GM21786 (cell line): Measurements from ENCODE around the gene MTHFD2L.
"Not testable (repeated sequence)": the region's sequence is repeated elsewhere in the genome, so short reads cannot be mapped to it uniquely, and the experiment has no call there.

Experiments
- ATAC-seq: cut with Tn5 transposase; IDR thresholded peaks from one replicate; pipeline ENCODE4 v1.9.1; 2021; ENCODE audit not compliant: unreplicated experiment

Gene MTHFD2L

GRCh38 chr4:74181219-74181618 lies 23.3 kb downstream of the MTHFD2L start:
- no peak for ATAC-seq

DNA sequence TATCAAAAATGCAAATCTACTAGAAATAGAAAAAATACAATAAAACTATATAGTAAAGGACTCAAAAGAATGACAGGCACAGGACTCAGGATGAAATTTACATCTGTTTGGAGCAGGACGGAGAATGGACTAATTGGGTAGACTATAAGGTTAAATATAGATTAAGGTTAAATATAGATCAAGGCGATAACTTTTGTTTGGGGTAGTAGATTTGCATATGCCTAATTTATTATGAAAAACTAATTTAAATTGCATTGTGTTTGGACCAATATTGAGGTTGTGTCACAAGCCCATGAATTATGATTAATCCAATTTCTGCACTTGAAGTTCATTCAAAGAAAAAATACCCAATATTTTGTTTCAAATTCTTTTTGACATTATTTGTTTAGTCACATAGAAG lies 31.0 kb downstream of the MTHFD2L start:
- peak; percentile 14 for ATAC-seq

- peak; percentile 64 for ATAC-seq
Measured at GRCh38 chr4:74189331-74190043, 31.6 kb downstream of the MTHFD2L start.

GRCh38 chr4:74190332-74190731 lies 32.4 kb downstream of the MTHFD2L start:
- ATAC-seq: no peak

DNA sequence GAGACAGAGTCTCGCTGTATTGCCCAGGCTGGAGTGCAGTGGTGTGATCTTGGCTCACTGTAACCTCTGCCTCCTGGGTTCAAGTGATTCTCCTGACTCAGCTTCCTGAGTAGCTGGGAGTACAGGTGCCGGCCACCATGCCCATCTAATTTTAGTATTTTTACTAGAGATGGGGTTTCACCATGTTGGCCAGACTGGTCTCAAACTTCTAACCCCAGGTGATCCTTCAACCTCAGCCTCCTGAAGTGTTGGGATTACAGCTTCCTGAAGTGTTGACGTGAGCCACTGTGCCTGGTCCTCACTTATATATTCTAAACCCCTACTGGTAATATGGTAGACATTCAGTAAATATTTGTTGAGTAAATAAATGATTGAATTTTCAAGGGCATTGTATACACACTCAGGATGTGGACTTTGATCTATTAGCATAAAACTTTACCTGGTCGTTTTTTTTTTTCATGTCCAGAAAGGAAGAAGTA lies 33.0 kb downstream of the MTHFD2L start:
- ATAC-seq: no peak

DNA sequence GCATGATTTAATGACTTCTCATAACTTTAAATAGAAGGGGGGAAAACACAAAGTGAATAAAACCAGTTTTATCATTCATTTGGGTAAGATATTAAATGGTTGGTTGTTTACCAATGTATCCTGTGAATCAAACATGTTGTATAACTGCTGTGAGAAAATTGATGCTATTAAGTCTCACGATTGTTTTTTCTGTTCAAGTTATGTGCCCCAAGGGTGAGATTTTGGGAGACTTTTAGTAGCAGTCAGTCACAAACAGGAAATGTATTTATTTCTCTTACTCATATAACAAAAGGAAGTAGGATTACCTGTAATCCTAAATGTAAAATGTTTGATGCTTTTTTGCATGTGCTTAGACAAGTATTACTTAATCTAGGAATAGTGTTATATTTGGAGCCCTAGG lies 39.2 kb downstream of the MTHFD2L start:
- no peak for ATAC-seq

DNA sequence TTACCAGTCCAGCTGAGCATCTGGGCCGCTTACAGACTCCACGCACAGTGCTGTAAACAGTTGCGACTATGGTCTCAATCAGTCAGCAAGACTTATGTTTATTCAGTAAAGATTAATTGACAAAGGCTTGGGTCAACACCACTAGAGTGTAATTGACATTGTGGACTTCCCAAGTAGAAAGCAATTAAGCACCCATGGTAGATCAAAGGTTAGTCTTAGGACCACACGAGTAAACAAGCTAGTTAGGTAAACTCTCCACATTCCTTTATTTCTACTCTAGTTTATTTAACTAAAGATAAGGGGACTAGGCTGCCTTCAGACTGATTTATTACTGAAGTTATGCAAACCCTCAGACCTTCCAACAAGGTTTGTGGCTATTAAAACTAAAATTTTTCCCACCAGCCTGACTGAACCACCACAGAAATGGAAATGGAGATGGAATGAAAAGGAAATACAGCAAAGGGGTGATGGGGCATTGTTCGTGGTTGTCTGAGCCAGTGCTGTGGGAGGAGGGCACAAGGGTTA lies 44.2 kb downstream of the MTHFD2L start:
- no peak for ATAC-seq

DNA sequence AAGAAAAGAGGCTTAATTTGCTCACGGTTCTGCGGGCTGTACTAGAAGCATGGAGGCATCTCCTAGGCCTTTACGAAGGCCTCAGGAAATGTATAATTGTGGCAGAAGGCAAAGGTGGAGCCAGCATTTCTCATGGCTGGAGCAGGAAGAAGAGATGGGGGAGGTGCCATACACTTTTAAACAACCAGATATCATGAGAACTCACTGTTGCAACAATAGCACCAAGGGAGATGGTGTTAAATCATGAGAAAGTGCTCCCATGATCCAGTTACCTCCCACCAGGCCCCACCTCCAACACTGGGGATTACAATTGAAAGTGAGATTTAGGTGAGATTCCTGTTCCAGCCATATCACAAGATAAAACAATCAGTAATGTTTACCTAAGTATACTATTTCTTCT lies 45.5 kb downstream of the MTHFD2L start:
- no peak for ATAC-seq

GRCh38 chr4:74205046-74205445 lies 47.1 kb downstream of the MTHFD2L start:
- ATAC-seq: no peak

GRCh38 chr4:74205559-74205958 lies 47.6 kb downstream of the MTHFD2L start:
- no peak for ATAC-seq

- ATAC-seq: peak; percentile 87
Measured at GRCh38 chr4:74206088-74206825, 48.3 kb downstream of the MTHFD2L start.

- not testable (repeated sequence) for ATAC-seq
Measured at GRCh38 chr4:74214457-74215159, 56.7 kb downstream of the MTHFD2L start.

DNA sequence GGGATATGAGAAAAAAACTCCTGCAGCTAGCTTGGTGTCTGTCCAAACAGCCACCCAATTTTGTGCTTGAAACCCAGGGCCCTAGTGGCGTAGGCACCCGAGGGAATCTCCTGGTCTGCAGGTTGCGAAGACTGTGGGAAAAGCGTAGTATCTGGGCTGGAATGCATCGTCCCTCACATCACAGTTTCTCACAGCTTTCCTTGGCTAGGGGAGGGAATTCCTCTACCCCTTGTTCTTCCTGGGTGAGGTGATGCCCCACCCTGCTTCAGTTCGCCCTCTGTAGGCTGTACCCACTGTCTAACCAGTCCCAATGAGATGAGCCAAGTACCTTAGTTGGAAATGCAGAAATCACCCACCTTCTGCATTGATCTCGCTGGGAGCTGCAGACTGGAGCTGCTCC lies 57.3 kb downstream of the MTHFD2L start:
- ATAC-seq: not testable (repeated sequence)

GRCh38 chr4:74217365-74217764 lies 59.4 kb downstream of the MTHFD2L start:
- no peak for ATAC-seq

DNA sequence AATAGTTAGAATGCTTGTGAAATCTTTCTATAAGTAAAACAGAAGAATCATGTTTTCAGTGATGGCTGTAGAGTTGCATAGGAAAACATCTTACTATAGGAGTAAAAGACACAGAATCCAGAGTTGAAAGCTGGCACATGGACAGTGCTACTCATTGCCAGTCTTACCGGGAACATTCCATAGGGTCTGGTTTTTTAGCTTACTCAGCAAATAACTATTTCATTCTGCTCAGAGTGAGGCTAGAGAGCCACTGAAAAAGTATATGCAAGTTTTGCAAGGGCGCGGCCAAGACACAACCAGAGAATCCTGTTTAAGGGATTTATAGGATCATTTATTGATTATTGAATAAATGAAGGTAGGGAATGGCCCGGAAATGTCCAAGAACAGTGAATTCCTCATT lies 60.3 kb downstream of the MTHFD2L start:
- ATAC-seq: no peak

DNA sequence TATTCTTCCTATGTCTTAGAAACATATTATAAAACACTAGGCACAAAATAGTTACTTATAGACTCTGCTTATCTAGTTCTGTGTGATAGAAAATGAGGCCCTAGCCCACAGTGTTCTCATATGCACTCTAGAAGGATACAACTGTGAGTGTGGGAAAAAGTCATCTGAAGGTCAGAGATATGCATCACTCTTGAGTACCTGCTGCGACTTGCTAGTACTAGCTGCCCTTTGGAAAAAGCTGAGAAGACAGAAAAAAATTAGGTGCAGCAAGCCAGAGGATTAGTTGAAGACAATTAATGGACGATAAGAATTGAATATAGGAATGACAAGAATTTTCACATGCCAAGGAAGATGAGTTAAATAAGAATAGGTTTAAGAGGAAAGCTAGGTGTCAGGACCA lies 61.3 kb downstream of the MTHFD2L start:
- ATAC-seq: no peak

GRCh38 chr4:74223098-74223497 lies 65.2 kb downstream of the MTHFD2L start:
- ATAC-seq: no peak

- no peak for ATAC-seq
Measured at GRCh38 chr4:74223801-74224200, 65.9 kb downstream of the MTHFD2L start.

DNA sequence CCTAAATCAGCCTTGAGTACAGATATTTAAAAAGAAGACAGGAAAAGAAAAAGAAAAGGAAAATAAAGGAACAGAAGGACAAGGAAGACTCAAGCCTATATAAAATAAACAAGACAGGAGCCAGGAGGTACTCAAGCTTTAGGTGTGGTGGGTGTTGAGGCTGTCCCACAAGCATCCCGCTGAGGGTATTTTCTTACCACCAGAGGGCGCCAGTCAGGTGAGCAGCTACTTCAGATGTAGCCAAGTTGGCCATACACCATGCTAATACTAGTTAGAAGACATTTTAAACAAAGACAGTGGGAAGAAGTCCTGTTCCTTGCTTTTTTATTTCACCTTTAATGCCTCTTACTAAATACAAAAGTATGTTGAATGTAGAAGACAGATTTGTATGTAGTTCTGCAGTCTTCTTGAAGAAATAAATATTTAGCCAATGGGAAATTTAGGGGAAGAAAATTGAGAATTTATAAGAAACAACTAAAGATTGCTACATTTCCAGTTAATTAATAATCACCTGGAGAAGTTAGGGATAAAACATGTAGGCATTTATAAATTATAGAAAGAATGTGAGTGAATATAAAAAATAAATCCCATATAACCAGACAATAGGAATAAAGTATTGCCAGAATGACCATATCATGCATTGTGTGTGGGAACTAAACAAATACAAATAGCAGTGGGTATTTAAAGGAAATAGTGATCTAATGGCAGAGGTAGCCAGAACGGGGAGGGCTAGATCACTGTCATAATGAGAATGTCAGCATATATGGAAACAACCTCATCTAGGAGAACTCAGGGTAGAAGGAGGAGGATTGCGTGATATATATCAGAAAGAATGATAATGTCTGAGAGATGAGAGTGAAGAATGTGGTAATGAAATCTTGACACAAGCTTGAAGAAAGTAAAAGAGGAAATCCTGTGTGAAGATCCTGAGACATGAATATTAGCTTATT lies 71.0 kb downstream of the MTHFD2L start:
- peak; percentile 69 for ATAC-seq

DNA sequence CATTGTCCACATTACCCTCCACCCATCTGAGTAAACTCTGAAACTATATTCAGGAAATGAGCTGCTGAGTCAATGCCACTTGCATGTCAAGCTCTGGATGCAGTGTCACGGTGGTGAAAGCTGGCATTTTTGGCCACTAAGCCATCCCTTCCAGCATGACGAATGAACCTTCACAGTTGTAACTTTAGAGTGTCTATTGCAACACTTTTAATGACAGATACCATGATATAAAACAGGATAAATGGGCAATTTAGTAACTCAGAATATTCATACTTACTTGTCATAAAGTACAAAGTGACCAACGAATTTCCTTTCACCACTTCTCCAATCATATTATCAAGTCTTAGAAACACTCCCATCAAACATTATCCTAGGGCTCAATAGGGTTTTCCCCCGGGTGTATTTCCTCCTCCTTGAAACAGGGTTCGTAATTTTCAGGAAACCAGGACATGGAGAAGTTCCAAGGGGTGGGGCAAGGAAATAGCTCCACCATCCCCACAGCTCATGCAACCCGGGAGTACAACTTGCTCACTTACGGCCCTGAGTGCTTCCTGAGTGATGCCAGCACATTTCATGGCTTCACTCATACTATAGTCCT lies 73.1 kb downstream of the MTHFD2L start:
- peak; percentile 74 for ATAC-seq
